GM23338 (cell line): ENCODE measurements around the gene RPL31.

Experiments used
- EZH2 ChIP-seq: fragments of 200-600 bp; sonication (generic); IDR thresholded peaks from one replicate; pipeline ENCODE4 v1.8.0; 2017; ENCODE audit warnings: antibody characterized with exemption, mild to moderate bottlenecking, low read depth; ENCODE audit not compliant: unreplicated experiment
- EZH2phosphoT487 ChIP-seq: fragments of 200-600 bp; sonication (generic); IDR thresholded peaks from one replicate; pipeline ENCODE4 v1.8.1; 2018; ENCODE audit warnings: antibody characterized with exemption; ENCODE audit not compliant: unreplicated experiment
- POLR2AphosphoS5 ChIP-seq: IDR thresholded peaks from 2 replicates; pipeline ENCODE4 v1.6.1; 2016; ENCODE audit warnings: antibody characterized with exemption, low read depth
- TF ChIP-seq, protein P1 (sequence below), 2 experiments: fragments of 200-600 bp in 1 of 2; sonication (generic) in 1 of 2; conservative IDR thresholded peaks; 2 replicates each; pipeline versions ENCODE4 v1.5.1 to v1.6.1; 2016 to 2017; ENCODE audit warnings: antibody characterized with exemption in 2 of 2, low read depth in 2 of 2, mild to moderate bottlenecking in 2 of 2, moderate library complexity in 1 of 2
- TF ChIP-seq, protein P2 (sequence below): IDR thresholded peaks from one replicate; pipeline ENCODE4 v1.6.1; 2018; ENCODE audit warnings: antibody characterized with exemption; ENCODE audit not compliant: unreplicated experiment

DNA sequence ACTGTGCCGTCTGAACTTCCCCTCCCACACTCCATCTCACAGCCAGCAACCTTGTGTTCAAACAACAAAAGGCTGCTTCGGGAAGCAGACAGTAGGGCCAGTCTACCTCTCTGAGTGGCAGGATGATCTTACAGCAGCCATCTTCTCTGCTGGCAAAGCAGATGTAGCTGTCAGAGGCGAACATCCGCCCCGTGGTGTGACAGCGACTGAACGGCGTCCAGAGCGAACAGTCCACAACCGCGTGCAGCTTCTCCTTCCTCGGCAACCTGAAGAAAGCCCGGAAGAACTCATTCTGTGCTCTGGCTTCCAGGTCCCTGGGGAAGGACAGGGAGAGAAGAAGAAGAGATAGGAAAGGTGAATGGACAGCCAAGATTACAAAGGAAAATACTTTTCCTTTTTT is 38.0 kb downstream of the RPL31 start:
- TF ChIP-seq, protein P1, sequence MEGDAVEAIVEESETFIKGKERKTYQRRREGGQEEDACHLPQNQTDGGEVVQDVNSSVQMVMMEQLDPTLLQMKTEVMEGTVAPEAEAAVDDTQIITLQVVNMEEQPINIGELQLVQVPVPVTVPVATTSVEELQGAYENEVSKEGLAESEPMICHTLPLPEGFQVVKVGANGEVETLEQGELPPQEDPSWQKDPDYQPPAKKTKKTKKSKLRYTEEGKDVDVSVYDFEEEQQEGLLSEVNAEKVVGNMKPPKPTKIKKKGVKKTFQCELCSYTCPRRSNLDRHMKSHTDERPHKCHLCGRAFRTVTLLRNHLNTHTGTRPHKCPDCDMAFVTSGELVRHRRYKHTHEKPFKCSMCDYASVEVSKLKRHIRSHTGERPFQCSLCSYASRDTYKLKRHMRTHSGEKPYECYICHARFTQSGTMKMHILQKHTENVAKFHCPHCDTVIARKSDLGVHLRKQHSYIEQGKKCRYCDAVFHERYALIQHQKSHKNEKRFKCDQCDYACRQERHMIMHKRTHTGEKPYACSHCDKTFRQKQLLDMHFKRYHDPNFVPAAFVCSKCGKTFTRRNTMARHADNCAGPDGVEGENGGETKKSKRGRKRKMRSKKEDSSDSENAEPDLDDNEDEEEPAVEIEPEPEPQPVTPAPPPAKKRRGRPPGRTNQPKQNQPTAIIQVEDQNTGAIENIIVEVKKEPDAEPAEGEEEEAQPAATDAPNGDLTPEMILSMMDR (conservative IDR thresholded peaks at IDR 0.05; ENCODE audit: low read depth in 2 of 2): no peak
- TF ChIP-seq, protein P2, sequence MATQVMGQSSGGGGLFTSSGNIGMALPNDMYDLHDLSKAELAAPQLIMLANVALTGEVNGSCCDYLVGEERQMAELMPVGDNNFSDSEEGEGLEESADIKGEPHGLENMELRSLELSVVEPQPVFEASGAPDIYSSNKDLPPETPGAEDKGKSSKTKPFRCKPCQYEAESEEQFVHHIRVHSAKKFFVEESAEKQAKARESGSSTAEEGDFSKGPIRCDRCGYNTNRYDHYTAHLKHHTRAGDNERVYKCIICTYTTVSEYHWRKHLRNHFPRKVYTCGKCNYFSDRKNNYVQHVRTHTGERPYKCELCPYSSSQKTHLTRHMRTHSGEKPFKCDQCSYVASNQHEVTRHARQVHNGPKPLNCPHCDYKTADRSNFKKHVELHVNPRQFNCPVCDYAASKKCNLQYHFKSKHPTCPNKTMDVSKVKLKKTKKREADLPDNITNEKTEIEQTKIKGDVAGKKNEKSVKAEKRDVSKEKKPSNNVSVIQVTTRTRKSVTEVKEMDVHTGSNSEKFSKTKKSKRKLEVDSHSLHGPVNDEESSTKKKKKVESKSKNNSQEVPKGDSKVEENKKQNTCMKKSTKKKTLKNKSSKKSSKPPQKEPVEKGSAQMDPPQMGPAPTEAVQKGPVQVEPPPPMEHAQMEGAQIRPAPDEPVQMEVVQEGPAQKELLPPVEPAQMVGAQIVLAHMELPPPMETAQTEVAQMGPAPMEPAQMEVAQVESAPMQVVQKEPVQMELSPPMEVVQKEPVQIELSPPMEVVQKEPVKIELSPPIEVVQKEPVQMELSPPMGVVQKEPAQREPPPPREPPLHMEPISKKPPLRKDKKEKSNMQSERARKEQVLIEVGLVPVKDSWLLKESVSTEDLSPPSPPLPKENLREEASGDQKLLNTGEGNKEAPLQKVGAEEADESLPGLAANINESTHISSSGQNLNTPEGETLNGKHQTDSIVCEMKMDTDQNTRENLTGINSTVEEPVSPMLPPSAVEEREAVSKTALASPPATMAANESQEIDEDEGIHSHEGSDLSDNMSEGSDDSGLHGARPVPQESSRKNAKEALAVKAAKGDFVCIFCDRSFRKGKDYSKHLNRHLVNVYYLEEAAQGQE: no peak
- TF ChIP-seq EZH2 (no peak), POLR2AphosphoS5 (no peak), EZH2phosphoT487 (no peak)
